Vagina (tissue), 2 donors: Measurements from ENCODE around the gene LAMC1. TPM values are rescaled to one million over a fixed set of nuclear protein-coding genes. Genes with fewer than 3 reads are reported as not detected.

Experiments used
- DNase-seq, 2 donors: peaks; one replicate each; pipeline ENCODE4 v3.0.0-alpha.2; 2017; ENCODE audit errors: extremely low spot score in 2 of 2
- H3K27ac ChIP-seq: fragments of 200-600 bp; sonication (generic); one replicate; pipeline ENCODE4 v1.5.1; 2019
- H3K27me3 ChIP-seq: fragments of 200-600 bp; sonication (generic); one replicate; pipeline ENCODE4 v1.5.1; 2019
- H3K36me3 ChIP-seq, 2 donors: fragments of 200-600 bp; sonication (generic); one replicate each; pipeline ENCODE4 v1.5.1; 2017 to 2019
- H3K4me1 ChIP-seq: fragments of 200-600 bp; sonication (generic); one replicate; pipeline ENCODE4 v1.5.1; 2019
- H3K4me3 ChIP-seq, 2 donors: fragments of 200-600 bp; sonication (generic); 1 replicate in 1 of 2; 2 replicates in 1 of 2; pipeline ENCODE4 v1.5.1; 2016 to 2019
- H3K9me3 ChIP-seq: fragments of 200-600 bp; sonication (generic); one replicate; pipeline ENCODE4 v1.5.1; 2019
- POLR2A ChIP-seq, 2 donors: fragments of 450-650 bp; IDR thresholded peaks; one replicate each; pipeline ENCODE4 v1.6.1; 2017; ENCODE audit warnings: antibody characterized with exemption in 2 of 2, mild to moderate bottlenecking in 2 of 2, moderate library complexity in 2 of 2
- POLR2AphosphoS5 ChIP-seq, 2 donors: sonication (generic); formaldehyde crosslinking; IDR thresholded peaks; one replicate each; pipeline ENCODE4 v1.9.0; 2017; ENCODE audit warnings: antibody characterized with exemption in 2 of 2, mild to moderate bottlenecking in 2 of 2, low read depth in 1 of 2; ENCODE audit not compliant: insufficient read depth in 1 of 2
- intact Hi-C: fragments of 100-400 bp; cut with DNase I; formaldehyde crosslinking; loops from one replicate; pipeline ENCODE4 v1.15.1; 2023
- total RNA-seq: library from RNA; depleted of rRNA; stranded (reverse); fragments of >200 nt; gene quantifications from one replicate; pipeline ENCODE4 v1.2.3, GENCODE V29; 2016
- TF ChIP-seq, protein P1 (sequence below), 3 experiments: fragments of 450-650 bp in 2 of 3; fragments of 200-600 bp in 1 of 3; sonication (generic) in 1 of 3; IDR thresholded peaks; one replicate each; pipeline ENCODE4 v1.5.1; 2017 to 2019; ENCODE audit warnings: antibody characterized with exemption in 3 of 3, mild to moderate bottlenecking in 2 of 3, moderate library complexity in 2 of 3

LAMC1 gene
- total RNA-seq, 1 donor from 2014 or later, result 217 TPM

- TF ChIP-seq POLR2AphosphoS5 (IDR thresholded peaks at IDR 0.05; ENCODE audit: insufficient read depth in 1 of 2, low read depth in 1 of 2), result no peak
- TF ChIP-seq, protein P1, sequence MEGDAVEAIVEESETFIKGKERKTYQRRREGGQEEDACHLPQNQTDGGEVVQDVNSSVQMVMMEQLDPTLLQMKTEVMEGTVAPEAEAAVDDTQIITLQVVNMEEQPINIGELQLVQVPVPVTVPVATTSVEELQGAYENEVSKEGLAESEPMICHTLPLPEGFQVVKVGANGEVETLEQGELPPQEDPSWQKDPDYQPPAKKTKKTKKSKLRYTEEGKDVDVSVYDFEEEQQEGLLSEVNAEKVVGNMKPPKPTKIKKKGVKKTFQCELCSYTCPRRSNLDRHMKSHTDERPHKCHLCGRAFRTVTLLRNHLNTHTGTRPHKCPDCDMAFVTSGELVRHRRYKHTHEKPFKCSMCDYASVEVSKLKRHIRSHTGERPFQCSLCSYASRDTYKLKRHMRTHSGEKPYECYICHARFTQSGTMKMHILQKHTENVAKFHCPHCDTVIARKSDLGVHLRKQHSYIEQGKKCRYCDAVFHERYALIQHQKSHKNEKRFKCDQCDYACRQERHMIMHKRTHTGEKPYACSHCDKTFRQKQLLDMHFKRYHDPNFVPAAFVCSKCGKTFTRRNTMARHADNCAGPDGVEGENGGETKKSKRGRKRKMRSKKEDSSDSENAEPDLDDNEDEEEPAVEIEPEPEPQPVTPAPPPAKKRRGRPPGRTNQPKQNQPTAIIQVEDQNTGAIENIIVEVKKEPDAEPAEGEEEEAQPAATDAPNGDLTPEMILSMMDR (IDR thresholded peaks at IDR 0.05), result no peak
- no peak for TF ChIP-seq POLR2A (IDR thresholded peaks at IDR 0.05)
- H3K36me3 ChIP-seq, result peaks cover 0 to 16% of the 10 kb centered on the region in 2 donors
- no peak overlapping the region for H3K4me3 ChIP-seq
- DNase-seq, result no peak
- intact Hi-C loops, result no loop called here
- no peaks in the 10 kb centered on the region for H3K9me3 ChIP-seq
- no peak overlapping the region for H3K27ac ChIP-seq
- peaks cover 18% of the 10 kb centered on the region for H3K4me1 ChIP-seq
- H3K27me3 ChIP-seq, result no peaks in the 10 kb centered on the region
Observed at GRCh38 chr1:183110326-183110880, 87.2 kb downstream of the LAMC1 start.

GRCh38 chr1:183114441-183114840 lies 91.2 kb downstream of the LAMC1 start:
- Histone ChIP-seq H3K4me1 (no peaks in the 10 kb centered on the region), H3K36me3 (peaks cover 0 to 55% of the 10 kb centered on the region in 2 donors), H3K9me3 (no peaks in the 10 kb centered on the region), H3K27ac (no peak overlapping the region), H3K27me3 (no peaks in the 10 kb centered on the region), H3K4me3 (no peak overlapping the region)
- TF ChIP-seq, protein P1 (IDR thresholded peaks at IDR 0.05), result no peak
- TF ChIP-seq POLR2A (IDR thresholded peaks at IDR 0.05), result no peak
- no peak for TF ChIP-seq POLR2AphosphoS5 (IDR thresholded peaks at IDR 0.05; ENCODE audit: insufficient read depth in 1 of 2, low read depth in 1 of 2)
- no peak for DNase-seq
- intact Hi-C loops, result no loop called here

GRCh38 chr1:183116416-183116815 lies 93.2 kb downstream of the LAMC1 start:
- H3K4me1 ChIP-seq, result no peaks in the 10 kb centered on the region
- intact Hi-C loops, result no loop called here
- no peak overlapping the region for H3K27ac ChIP-seq
- no peak for DNase-seq
- peaks cover 0 to 73% of the 10 kb centered on the region in 2 donors for H3K36me3 ChIP-seq
- no peaks in the 10 kb centered on the region for H3K27me3 ChIP-seq
- TF ChIP-seq POLR2AphosphoS5 (IDR thresholded peaks at IDR 0.05; ENCODE audit: insufficient read depth in 1 of 2, low read depth in 1 of 2) (no peak), POLR2A (IDR thresholded peaks at IDR 0.05) (no peak)
- TF ChIP-seq, protein P1 (IDR thresholded peaks at IDR 0.05), result no peak
- H3K4me3 ChIP-seq, result no peak overlapping the region
- no peaks in the 10 kb centered on the region for H3K9me3 ChIP-seq

DNA sequence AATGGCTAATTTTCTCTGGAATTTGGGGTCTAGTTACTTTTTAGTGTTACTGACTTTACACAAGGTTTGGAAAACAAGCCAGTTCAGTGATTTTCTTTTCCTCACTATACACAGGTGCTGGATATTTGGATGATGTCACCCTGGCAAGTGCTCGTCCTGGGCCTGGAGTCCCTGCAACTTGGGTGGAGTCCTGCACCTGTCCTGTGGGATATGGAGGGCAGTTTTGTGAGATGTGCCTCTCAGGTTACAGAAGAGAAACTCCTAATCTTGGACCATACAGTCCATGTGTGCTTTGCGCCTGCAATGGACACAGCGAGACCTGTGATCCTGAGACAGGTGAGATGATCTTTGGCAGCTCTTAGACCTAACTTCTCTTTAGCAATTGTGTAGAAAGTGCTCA lies 98.4 kb downstream of the LAMC1 start:
- H3K9me3 ChIP-seq, result no peaks in the 10 kb centered on the region
- intact Hi-C loops, result no loop called here
- H3K27me3 ChIP-seq, result no peaks in the 10 kb centered on the region
- TF ChIP-seq, protein P1 (IDR thresholded peaks at IDR 0.05), result no peak
- TF ChIP-seq POLR2AphosphoS5 (IDR thresholded peaks at IDR 0.05; ENCODE audit: insufficient read depth in 1 of 2, low read depth in 1 of 2), result no peak
- TF ChIP-seq POLR2A (IDR thresholded peaks at IDR 0.05), result no peak
- no peak overlapping the region for H3K27ac ChIP-seq
- H3K36me3 ChIP-seq, result peaks cover 0 to 96% of the 10 kb centered on the region in 2 donors
- peaks cover 37% of the 10 kb centered on the region for H3K4me1 ChIP-seq
- no peak for DNase-seq
- no peak overlapping the region for H3K4me3 ChIP-seq

DNA sequence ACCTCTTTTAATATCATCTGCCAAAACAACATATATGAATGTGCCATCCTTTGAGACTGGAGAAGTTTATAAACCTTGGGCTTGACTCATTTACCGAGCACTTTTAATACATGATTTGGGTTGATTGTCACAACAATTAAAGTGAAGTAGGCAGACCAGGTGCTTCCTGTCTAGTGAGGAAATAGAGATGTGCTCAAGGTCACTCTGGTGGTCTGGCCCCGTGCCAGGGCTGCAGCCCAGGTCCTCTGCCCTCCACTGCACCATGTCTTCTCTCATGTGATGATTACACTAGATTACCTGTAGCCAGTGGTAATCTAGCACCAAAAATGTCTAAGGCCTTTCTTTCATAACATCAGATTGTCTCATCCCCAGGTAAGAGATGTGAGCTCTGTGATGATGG lies 101.0 kb downstream of the LAMC1 start:
- DNase-seq, result no peak
- Histone ChIP-seq H3K9me3 (no peaks in the 10 kb centered on the region), H3K4me3 (no peak overlapping the region), H3K4me1 (peaks cover 40% of the 10 kb centered on the region), H3K27ac (no peak overlapping the region), H3K36me3 (peaks cover 0 to 90% of the 10 kb centered on the region in 2 donors), H3K27me3 (no peaks in the 10 kb centered on the region)
- intact Hi-C loops, result no loop called here
- no peak for TF ChIP-seq POLR2A (IDR thresholded peaks at IDR 0.05)
- TF ChIP-seq, protein P1 (IDR thresholded peaks at IDR 0.05), result no peak
- no peak for TF ChIP-seq POLR2AphosphoS5 (IDR thresholded peaks at IDR 0.05; ENCODE audit: insufficient read depth in 1 of 2, low read depth in 1 of 2)
